Erythroblast (primary cell): ENCODE measurements around the gene LYPD6B.

Source experiments
- GATA1 ChIP-seq: IDR thresholded peaks from 2 replicates; pipeline ENCODE4 v1.6.1; 2011; ENCODE audit warnings: low read depth, mild to moderate bottlenecking, control low read depth, low read length, moderate library complexity
- POLR2A ChIP-seq: IDR thresholded peaks from 2 replicates; pipeline ENCODE4 v1.6.1; 2011; ENCODE audit warnings: mild to moderate bottlenecking, low read length

- TF ChIP-seq POLR2A (no peak), GATA1 (no peak)
These were observed 39.7 kb upstream of the LYPD6B start for GRCh38 chr2:148998831-148999200.
